ENCODE results near the gene GSTK1.

- TF ChIP-seq POLR2A (IDR thresholded peaks at IDR 0.05), result no peak
- no peak for TF ChIP-seq CTCF (IDR thresholded peaks at IDR 0.05)
Measured at GRCh38 chr7:143235561-143235960, 27.7 kb upstream of the GSTK1 start.
